Loucy (cell line): ENCODE measurements around the gene STT3B.

Experiments
- CTCF ChIP-seq: fragments of 200-600 bp; sonication (generic); conservative IDR thresholded peaks from 2 replicates; pipeline ENCODE4 v1.5.1; 2014; ENCODE audit warnings: mild to moderate bottlenecking, antibody characterized with exemption, low read length
- EZH2phosphoT487 ChIP-seq: fragments of 200-600 bp; IDR thresholded peaks from 2 replicates; pipeline ENCODE4 v1.6.1; 2018; ENCODE audit warnings: antibody characterized with exemption, mild to moderate bottlenecking, moderate library complexity, borderline replicate concordance

GRCh38 chr3:31509147-31509728 lies 23.5 kb upstream of the STT3B start:
- no peak for TF ChIP-seq CTCF
- no peak for TF ChIP-seq EZH2phosphoT487
